ENCODE data around the gene NEUROD4.

DNA sequence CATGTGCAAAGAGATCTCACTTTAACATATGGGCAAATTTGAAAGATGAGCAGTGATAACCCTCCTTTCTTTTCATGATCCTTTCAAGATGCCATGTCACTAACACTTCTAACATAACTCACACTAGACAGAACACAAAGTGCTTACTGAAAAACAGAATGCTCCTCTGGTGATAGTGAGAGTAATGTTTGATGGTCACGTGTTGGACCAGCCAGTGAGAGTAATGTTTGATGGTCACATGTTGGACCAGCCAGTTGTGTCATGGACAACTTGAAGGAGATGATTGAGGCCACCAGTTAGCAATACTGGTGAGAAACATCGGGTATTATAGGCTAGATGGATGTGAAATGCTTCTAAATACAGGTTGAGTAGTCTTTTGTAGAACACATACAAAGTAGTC lies 5.7 kb downstream of the NEUROD4 start:
- TF ChIP-seq, protein P1, sequence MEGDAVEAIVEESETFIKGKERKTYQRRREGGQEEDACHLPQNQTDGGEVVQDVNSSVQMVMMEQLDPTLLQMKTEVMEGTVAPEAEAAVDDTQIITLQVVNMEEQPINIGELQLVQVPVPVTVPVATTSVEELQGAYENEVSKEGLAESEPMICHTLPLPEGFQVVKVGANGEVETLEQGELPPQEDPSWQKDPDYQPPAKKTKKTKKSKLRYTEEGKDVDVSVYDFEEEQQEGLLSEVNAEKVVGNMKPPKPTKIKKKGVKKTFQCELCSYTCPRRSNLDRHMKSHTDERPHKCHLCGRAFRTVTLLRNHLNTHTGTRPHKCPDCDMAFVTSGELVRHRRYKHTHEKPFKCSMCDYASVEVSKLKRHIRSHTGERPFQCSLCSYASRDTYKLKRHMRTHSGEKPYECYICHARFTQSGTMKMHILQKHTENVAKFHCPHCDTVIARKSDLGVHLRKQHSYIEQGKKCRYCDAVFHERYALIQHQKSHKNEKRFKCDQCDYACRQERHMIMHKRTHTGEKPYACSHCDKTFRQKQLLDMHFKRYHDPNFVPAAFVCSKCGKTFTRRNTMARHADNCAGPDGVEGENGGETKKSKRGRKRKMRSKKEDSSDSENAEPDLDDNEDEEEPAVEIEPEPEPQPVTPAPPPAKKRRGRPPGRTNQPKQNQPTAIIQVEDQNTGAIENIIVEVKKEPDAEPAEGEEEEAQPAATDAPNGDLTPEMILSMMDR (conservative IDR thresholded peaks at IDR 0.05; ENCODE audit: low read depth, low read length): no peak
- TF ChIP-seq EZH2 (IDR thresholded peaks at IDR 0.05; ENCODE audit: low read length, unreplicated experiment): no peak
- TF ChIP-seq EZH2phosphoT487 (IDR thresholded peaks at IDR 0.05; ENCODE audit: borderline replicate concordance, low read length): no peak

Measured in PC-3 (cell line).